GM21526 (cell line): ENCODE measurements around the gene GPR137C.
"Not testable (repeated sequence)": the region's sequence is repeated elsewhere in the genome, so short reads cannot be mapped to it uniquely, and the experiment has no call there.

Experiments
- ATAC-seq: cut with Tn5 transposase; IDR thresholded peaks from one replicate; pipeline ENCODE4 v1.9.1; 2021; ENCODE audit warnings: moderate library complexity; ENCODE audit not compliant: unreplicated experiment, low FRiP score

GPR137C gene

GRCh38 chr14:52558688-52559087, 6.1 kb downstream of the GPR137C start:
- no peak for ATAC-seq

DNA sequence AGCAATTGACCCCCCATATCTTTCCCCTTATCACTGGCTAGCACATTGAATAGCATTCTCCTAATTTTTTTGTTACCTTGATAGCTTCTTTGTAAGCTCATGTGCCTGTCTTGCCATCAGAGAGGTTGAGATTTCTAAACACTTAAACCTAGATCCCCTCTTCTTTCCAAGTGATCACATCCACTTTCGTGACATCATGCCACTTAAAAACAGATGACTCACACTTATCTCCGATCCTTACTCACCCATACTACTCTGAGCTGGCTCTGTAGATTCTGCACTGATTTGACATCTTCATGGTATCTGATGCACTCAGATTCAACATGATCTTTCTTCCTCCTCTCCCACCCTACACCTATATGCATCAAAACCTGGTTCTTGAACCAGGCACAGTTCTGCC, 10.5 kb downstream of the GPR137C start:
- no peak for ATAC-seq

GRCh38 chr14:52568454-52568853, 15.8 kb downstream of the GPR137C start:
- not testable (repeated sequence) for ATAC-seq

- no peak for ATAC-seq
These were observed 23.2 kb downstream of the GPR137C start for GRCh38 chr14:52575858-52576257.

GRCh38 chr14:52583544-52583943, 30.9 kb downstream of the GPR137C start:
- ATAC-seq: no peak

- no peak for ATAC-seq
These were observed 37.0 kb downstream of the GPR137C start for GRCh38 chr14:52589646-52590045.

GRCh38 chr14:52590318-52590717, 37.7 kb downstream of the GPR137C start:
- no peak for ATAC-seq

GRCh38 chr14:52596320-52596719, 43.7 kb downstream of the GPR137C start:
- ATAC-seq: no peak

DNA sequence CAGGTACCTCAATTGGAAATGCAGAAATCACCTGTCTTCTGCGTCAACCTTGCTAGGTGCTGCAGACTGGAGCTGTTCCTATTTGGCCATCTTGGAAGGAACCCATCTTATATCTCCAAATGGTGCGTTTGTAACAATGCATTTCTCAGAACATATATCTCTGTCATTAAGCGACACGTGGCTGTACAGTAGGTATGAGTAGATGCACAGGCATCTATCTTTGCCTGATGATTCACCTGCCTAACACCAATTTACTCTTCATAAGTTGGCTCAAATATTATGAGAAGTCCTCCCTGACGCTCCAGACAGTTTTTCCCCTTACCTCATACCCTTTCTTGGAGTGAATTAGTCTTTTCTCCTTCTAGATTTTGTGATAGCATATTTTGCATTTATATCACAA, 44.2 kb downstream of the GPR137C start:
- no peak for ATAC-seq

GRCh38 chr14:52598568-52598967, 45.9 kb downstream of the GPR137C start:
- no peak for ATAC-seq

DNA sequence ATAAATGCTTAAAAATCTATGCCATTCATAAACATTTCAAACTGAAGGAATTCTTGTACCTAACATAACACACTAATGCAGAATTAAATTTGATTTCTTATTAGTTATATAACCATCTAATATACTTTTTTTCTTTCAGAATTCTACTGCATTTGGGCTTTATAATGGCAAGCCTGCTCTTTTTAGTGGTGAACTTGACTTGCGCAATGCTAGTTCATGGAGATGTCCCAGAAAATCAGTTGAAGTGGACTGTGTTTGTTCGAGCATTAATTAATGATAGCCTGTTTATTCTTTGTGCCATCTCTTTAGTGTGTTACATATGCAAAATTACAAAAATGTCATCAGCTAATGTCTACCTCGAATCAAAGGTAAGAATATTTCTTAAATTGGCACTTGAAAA, 47.3 kb downstream of the GPR137C start:
- no peak for ATAC-seq

GRCh38 chr14:52602131-52602530, 49.5 kb downstream of the GPR137C start:
- no peak for ATAC-seq

DNA sequence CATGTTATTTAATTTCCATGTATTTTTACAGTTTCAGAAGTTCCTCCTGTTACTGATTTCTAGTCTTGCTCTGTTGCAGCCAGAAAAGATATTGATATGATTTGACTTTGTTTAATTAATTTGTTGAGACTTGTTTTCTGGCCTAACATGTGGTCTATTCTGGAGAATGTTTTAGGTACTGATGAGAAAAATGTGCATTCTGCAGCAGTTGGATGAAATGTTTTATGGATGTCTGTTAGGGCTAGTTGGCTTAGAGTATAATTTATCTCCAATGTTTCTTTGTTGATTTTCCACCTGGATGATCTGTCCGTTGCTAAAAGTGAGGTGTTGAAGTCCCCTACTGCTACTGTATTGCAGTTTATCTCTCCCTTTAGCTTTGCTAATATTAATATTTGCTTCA, 54.4 kb downstream of the GPR137C start:
- no peak for ATAC-seq

DNA sequence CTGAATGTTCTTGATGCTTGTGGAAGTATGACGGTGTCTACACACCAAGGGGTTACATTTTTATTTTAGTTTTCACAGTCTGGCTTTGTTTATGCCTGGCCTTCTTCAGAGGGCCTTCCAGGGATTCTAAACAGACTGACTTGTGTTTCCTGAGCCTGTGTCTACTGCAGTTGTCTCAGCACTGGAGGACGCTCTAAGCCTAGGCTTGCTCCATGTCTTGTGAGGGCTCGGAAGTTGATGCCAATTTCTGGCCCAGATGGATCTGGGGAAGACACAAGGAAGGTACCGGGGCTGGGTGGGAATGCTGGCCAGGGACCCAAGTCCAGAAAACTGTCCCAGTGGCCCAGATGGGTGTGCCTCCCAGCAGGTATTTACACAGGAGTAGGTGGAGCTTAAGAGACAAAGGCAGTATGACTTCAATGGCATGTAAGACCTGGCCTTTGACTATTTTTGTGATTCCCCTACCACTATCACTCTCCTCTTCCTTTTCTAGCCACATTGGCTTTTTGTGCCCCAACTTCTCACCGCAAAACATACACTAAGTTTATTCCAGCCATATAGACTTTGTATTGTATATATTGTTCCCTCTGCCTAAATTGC, 56.9 kb downstream of the GPR137C start:
- no peak for ATAC-seq

- no peak for ATAC-seq
These were observed 57.6 kb downstream of the GPR137C start for GRCh38 chr14:52610187-52610586.

GRCh38 chr14:52618602-52619001, 66.0 kb downstream of the GPR137C start:
- no peak for ATAC-seq

DNA sequence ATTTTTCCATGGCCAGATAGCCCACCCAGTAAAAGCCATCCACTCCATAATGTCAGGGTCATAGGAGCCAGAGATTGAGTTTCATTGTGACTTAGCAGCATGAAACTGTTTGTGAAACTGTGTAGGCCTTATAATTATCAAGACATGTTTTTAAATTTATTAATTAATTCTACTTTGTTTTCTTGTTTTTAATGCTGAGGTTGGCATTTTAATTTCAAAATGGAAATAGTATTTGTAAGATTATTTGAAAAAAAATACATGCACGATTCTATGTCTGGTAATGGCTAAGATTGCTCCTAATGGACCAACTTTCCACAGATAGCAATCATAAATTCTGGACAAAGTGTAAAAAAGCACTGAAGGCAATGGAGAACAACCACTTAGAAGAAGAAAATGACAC, 67.1 kb downstream of the GPR137C start:
- no peak for ATAC-seq

DNA sequence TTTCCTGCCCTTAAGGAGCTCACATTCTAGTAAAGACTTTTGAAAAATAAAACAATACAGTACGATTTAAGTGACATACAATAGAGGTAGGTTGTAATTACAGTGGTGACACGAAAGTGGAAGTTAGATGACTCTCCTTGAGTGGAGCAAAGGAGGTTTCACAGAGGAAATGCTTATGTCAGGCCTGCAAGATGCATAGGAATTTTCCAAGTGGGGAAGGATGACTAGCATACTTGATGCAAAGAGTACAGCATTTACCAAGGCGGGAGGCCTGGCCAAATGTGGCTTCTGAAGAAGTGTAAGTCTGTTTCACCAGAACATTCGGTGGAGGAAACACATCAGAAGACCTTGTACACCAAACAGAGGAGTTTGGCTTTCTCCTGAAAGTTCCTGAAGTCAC, 87.5 kb downstream of the GPR137C start:
- ATAC-seq: no peak

- ATAC-seq: no peak
These were observed 89.1 kb downstream of the GPR137C start for GRCh38 chr14:52641745-52642144.

GRCh38 chr14:52649511-52649910, 96.9 kb downstream of the GPR137C start:
- no peak for ATAC-seq

DNA sequence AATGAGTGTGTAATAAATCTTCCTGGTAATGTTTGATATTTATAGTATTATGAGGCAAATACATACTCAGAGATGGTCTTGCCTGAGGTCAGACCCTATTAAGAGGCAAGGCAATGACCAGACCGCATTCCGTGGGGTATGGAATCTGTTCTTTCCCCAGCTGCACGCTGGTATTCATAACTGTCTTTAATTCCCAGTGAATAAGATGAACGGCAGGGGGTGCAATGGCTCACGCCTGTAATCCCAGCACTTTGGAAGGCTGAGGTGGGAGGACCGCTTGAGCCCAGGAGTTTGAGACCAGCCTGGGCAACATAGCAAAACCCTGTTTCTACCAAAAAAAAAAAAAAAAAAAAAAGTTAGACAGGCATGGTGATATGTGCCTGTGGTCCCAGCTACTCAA, 98.1 kb downstream of the GPR137C start:
- ATAC-seq: no peak

DNA sequence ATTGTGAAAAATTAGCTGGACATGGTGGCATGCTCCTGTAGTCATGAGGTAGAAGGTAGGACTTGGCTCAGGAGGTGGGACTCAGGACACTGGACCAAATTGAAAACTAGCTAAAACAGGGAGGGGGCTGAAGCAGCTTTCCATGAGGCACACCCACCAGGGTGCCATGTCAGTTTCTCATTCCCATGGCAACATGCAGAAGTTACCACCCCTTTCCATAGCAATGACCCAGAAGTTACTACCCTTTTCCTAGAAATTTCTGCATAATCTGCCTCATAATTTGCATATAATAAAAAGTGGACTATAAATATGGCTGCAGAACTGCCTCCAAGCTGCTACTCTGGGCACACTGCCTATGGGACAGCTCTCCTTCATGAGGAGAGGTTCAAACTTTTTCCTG, 104.3 kb downstream of the GPR137C start:
- ATAC-seq: no peak

DNA sequence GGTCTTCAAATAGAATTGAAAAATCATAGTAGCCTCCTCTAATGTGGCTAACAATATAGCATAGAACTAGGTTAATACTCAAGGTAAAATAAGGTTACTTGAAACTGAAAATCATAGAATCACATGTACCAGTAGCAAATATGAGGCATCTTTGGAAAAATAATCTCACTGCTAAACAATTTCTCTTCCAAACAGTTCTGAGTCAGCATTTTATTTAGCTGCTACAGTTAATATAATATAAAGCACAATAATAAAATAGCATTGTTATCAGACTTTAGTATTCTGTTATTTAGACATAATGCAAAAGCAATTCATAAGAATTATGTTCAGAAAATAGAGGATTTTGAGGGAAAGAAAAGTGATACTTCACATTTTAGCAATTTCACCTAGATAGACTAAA, 107.7 kb downstream of the GPR137C start:
- no peak for ATAC-seq
